OCI-LY7 (cell line): Measurements from ENCODE around the gene GALNTL6. TPM values are rescaled to one million over a fixed set of nuclear protein-coding genes. Genes with fewer than 3 reads are reported as not detected.

Source experiments
- BruUV-seq: library from RNA; stranded (reverse); fragments of 400-500 nt; replicated peaks from 2 replicates; lab custom pipeline; 2021; lab: Mats Ljungman, UMichigan
- CTCF ChIA-PET: fragments of 300-600 bp; sonication (Branson Sonifier 250); formaldehyde crosslinking; loops from one replicate; lab custom pipeline; 2022; ENCODE audit warnings: antibody characterized with exemption; ENCODE audit not compliant: unreplicated experiment; lab: Charles Lee
- POLR2A ChIA-PET: fragments of 300-600 bp; sonication (Branson Sonifier 250); formaldehyde crosslinking; loops from one replicate; lab custom pipeline; 2022; ENCODE audit warnings: antibody characterized with exemption; lab: Charles Lee
- DNase-seq: peaks from one replicate; pipeline ENCODE4 v3.0.0-alpha.2; 2015; ENCODE audit warnings: low spot score
- H2AFZ ChIP-seq: fragments of 200-600 bp; sonication (generic), shearing (Covaris generic); 2 replicates; pipeline ENCODE4 v1.6.1; 2014; ENCODE audit warnings: mild to moderate bottlenecking, antibody characterized with exemption, low read length, moderate library complexity
- H3K27ac ChIP-seq: fragments of 200-600 bp; sonication (generic); 2 replicates; pipeline ENCODE4 v1.5.1; 2014; ENCODE audit warnings: mixed run types, low read depth, mild to moderate bottlenecking, moderate library complexity, low read length, inconsistent platforms; ENCODE audit not compliant: poor library complexity, severe bottlenecking
- H3K36me3 ChIP-seq: fragments of 200-600 bp; sonication (generic); 2 replicates; pipeline ENCODE4 v1.6.1; 2014; ENCODE audit warnings: mild to moderate bottlenecking, antibody characterized with exemption, low read length, moderate library complexity, mixed read lengths; ENCODE audit not compliant: insufficient read depth
- H3K4me1 ChIP-seq: fragments of 200-600 bp; sonication (generic); 2 replicates; pipeline ENCODE4 v1.5.1; 2014; ENCODE audit warnings: mild to moderate bottlenecking, low read length; ENCODE audit not compliant: insufficient read depth, poor library complexity, severe bottlenecking
- H3K4me2 ChIP-seq: fragments of 200-600 bp; sonication (generic); 2 replicates; pipeline ENCODE4 v1.6.1; 2014; ENCODE audit warnings: mild to moderate bottlenecking, low read length
- H3K4me3 ChIP-seq: fragments of 200-600 bp; sonication (generic); 2 replicates; pipeline ENCODE4 v1.5.1; 2014; ENCODE audit warnings: mild to moderate bottlenecking, low read depth, low read length; ENCODE audit not compliant: poor library complexity, severe bottlenecking
- H3K79me2 ChIP-seq: fragments of 200-600 bp; sonication (generic); 2 replicates; pipeline ENCODE4 v1.6.1; 2016; ENCODE audit warnings: low read depth, mild to moderate bottlenecking, low read length, moderate library complexity, mixed read lengths; ENCODE audit not compliant: insufficient read depth
- H3K9me2 ChIP-seq: fragments of 200-600 bp; sonication (generic); 2 replicates; pipeline ENCODE4 v1.6.1; 2016; ENCODE audit warnings: mild to moderate bottlenecking, low read length, mixed read lengths; ENCODE audit not compliant: insufficient read depth
- H3K9me3 ChIP-seq: fragments of 200-600 bp; sonication (generic); 2 replicates; pipeline ENCODE4 v1.6.1; 2014; ENCODE audit warnings: mild to moderate bottlenecking, mixed run types, low read length, mixed read lengths
- H4K20me1 ChIP-seq: fragments of 200-600 bp; sonication (generic); 2 replicates; pipeline ENCODE4 v1.6.1; 2014; ENCODE audit warnings: mild to moderate bottlenecking, antibody characterized with exemption, low read length, moderate library complexity, mixed read lengths; ENCODE audit not compliant: insufficient read depth
- CTCF ChIP-seq: fragments of 200-600 bp; sonication (generic); conservative IDR thresholded peaks from 2 replicates; pipeline ENCODE4 v1.5.1; 2014; ENCODE audit warnings: mild to moderate bottlenecking, antibody characterized with exemption, low read length, moderate library complexity, mixed read lengths
- EZH2phosphoT487 ChIP-seq: fragments of 200-600 bp; sonication (generic); IDR thresholded peaks from 2 replicates; pipeline ENCODE4 v1.6.1; 2018; ENCODE audit warnings: low read depth, borderline replicate concordance, mild to moderate bottlenecking, mixed run types, antibody characterized with exemption, low read length, moderate library complexity, mixed read lengths
- intact Hi-C: fragments of 100-400 bp; cut with micrococcal nuclease; formaldehyde crosslinking; loops from one replicate; pipeline ENCODE4 v1.10.0; 2022; ENCODE audit not compliant: unreplicated experiment
- total RNA-seq, 2 experiments: library from RNA; depleted of rRNA in 1 of 2; stranded (reverse); fragments of >200 nt in 1 of 2; shearing (Covaris generic) in 1 of 2; gene quantifications; 2 replicates each; pipeline ENCODE4 v1.2.3, GENCODE V29; 2014 to 2022

The GALNTL6 gene
- total RNA-seq, 2 experiments from 2014 or later = not detected

DNA sequence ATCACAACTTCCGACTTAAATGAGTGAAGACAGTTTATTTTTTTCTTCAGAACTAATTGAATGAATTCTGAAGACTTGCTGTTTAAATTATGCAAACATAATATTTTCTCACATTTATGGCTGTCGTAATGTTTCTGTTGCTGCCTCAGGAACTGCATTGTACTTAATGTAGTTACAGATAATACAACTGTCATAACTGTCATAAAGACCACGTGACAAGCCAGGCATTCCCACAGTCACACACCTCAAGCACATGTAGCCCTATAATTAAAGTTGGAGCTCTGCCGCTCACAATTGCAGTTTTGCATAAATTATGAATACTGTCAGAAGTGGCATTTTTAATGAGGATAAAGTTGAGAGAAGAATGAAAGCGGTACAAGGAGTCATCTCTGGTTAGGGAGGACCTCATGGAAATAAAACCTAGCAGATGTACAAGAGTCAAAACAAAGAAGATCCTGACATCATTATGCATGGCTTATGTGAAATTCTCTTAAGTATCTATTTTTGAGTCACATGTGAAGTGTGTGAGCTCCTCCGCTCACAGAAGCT lies 38.5 kb upstream of the GALNTL6 start:
- Histone ChIP-seq H3K4me2 (no peak overlapping the region), H3K4me1 (no peaks in the 10 kb centered on the region), H2AFZ (no peak overlapping the region), H3K79me2 (no peaks in the 10 kb centered on the region), H3K9me2 (no peaks in the 10 kb centered on the region), H3K9me3 (no peaks in the 10 kb centered on the region), H3K4me3 (no peak overlapping the region), H3K27ac (no peak overlapping the region), H3K36me3 (no peaks in the 10 kb centered on the region), H4K20me1 (no peaks in the 10 kb centered on the region)
- CTCF ChIA-PET = no interaction called here
- intact Hi-C loops = no loop called here
- no peak for DNase-seq
- POLR2A ChIA-PET = interaction anchor here (0.7 kb wide), 1 partner anchor 43 kb away, joined by 3 read pairs; no protein-coding TSS in a partner anchor
- no TSS peak for BruUV-seq
- TF ChIP-seq EZH2phosphoT487 = no peak
- no peak for TF ChIP-seq CTCF

- POLR2A ChIA-PET = no interaction called here
- no peak for DNase-seq
- CTCF ChIA-PET = no interaction called here
- no peaks in the 10 kb centered on the region for H3K4me1 ChIP-seq
- H3K36me3 ChIP-seq = no peaks in the 10 kb centered on the region
- intact Hi-C loops = no loop called here
- H2AFZ ChIP-seq = no peak overlapping the region
- H3K27ac ChIP-seq = no peak overlapping the region
- no peak for TF ChIP-seq CTCF
- TF ChIP-seq EZH2phosphoT487 = no peak
- H3K9me3 ChIP-seq = no peaks in the 10 kb centered on the region
- no peaks in the 10 kb centered on the region for H3K9me2 ChIP-seq
- no peaks in the 10 kb centered on the region for H3K79me2 ChIP-seq
- H4K20me1 ChIP-seq = no peaks in the 10 kb centered on the region
- no peak overlapping the region for H3K4me3 ChIP-seq
- BruUV-seq = no TSS peak
- H3K4me2 ChIP-seq = no peak overlapping the region
Observed at GRCh38 chr4:171779301-171779700, 33.9 kb upstream of the GALNTL6 start.

- no peaks in the 10 kb centered on the region for H3K9me3 ChIP-seq
- H3K4me1 ChIP-seq = no peaks in the 10 kb centered on the region
- CTCF ChIA-PET = no interaction called here
- H3K36me3 ChIP-seq = no peaks in the 10 kb centered on the region
- no peak overlapping the region for H3K4me2 ChIP-seq
- BruUV-seq = no TSS peak
- H3K4me3 ChIP-seq = no peak overlapping the region
- H3K79me2 ChIP-seq = no peaks in the 10 kb centered on the region
- H2AFZ ChIP-seq = no peak overlapping the region
- intact Hi-C loops = no loop called here
- no peak for DNase-seq
- TF ChIP-seq EZH2phosphoT487 (no peak), CTCF (peak; percentile 48; the same call in 1 of the 2 replicates)
- POLR2A ChIA-PET = no interaction called here
- H3K9me2 ChIP-seq = no peaks in the 10 kb centered on the region
- no peaks in the 10 kb centered on the region for H4K20me1 ChIP-seq
- no peak overlapping the region for H3K27ac ChIP-seq
Observed at GRCh38 chr4:171785388-171785787, 27.8 kb upstream of the GALNTL6 start.
